Measurements from ENCODE around the gene MTNR1B. TPM values are rescaled to one million over a fixed set of nuclear protein-coding genes. Genes with fewer than 3 reads are reported as not detected.

MTNR1B gene
- total RNA-seq, 6 experiments from 2014 or later: not detected

GRCh38 chr11:93001806-93002205 is 32.4 kb downstream of the MTNR1B start:
- Histone ChIP-seq H3K27me3 (no peaks in the 10 kb centered on the region), H3K4me3 (no peak overlapping the region), H3K27ac (no peak overlapping the region), H3K9me3 (no peaks in the 10 kb centered on the region), H3K36me3 (no peaks in the 10 kb centered on the region), H3K4me1 (no peaks in the 10 kb centered on the region)
- intact Hi-C loops (cut with DNase I): no loop called here
- DNase-seq (no peak), ATAC-seq (no peak)
- TF ChIP-seq CTCF (IDR thresholded peaks at IDR 0.05) (no peak), POLR2A (IDR thresholded peaks at IDR 0.05) (no peak)

- WGBS (ENCODE audit: insufficient coverage, low coverage, low lambda C conversion rate, missing lambda C conversion rate): 68% methylated on average over 3 of the region's 3 CpGs
- intact Hi-C loops (cut with DNase I): no loop called here
- Histone ChIP-seq H3K4me3 (no peak overlapping the region), H3K27ac (no peak overlapping the region), H3K4me1 (no peaks in the 10 kb centered on the region), H3K36me3 (no peaks in the 10 kb centered on the region), H3K27me3 (no peaks in the 10 kb centered on the region), H3K9me3 (no peaks in the 10 kb centered on the region)
- DNase-seq (no peak), ATAC-seq (no peak)
- TF ChIP-seq POLR2A (IDR thresholded peaks at IDR 0.05): no peak
- no peak for TF ChIP-seq CTCF (IDR thresholded peaks at IDR 0.05)
Measured at GRCh38 chr11:93002380-93002779, 32.9 kb downstream of the MTNR1B start.

- no peaks in the 10 kb centered on the region for H3K36me3 ChIP-seq
- H3K27ac ChIP-seq: no peak overlapping the region
- no peaks in the 10 kb centered on the region for H3K27me3 ChIP-seq
- no peaks in the 10 kb centered on the region for H3K4me1 ChIP-seq
- ATAC-seq (peak; percentile 41 to 83 (median 54)), DNase-seq (peak in 1 of 3 donors; percentile 20)
- H3K9me3 ChIP-seq: no peaks in the 10 kb centered on the region
- no peak overlapping the region for H3K4me3 ChIP-seq
- WGBS (ENCODE audit: insufficient coverage, low coverage, low lambda C conversion rate, missing lambda C conversion rate): 20% methylated on average over 1 of the region's 1 CpG
- intact Hi-C loops (cut with DNase I): no loop called here
- no peak for TF ChIP-seq CTCF (IDR thresholded peaks at IDR 0.05)
- TF ChIP-seq POLR2A (IDR thresholded peaks at IDR 0.05): no peak
Measured at GRCh38 chr11:93005239-93005638, 35.8 kb downstream of the MTNR1B start.

- Histone ChIP-seq H3K4me1 (no peaks in the 10 kb centered on the region), H3K27ac (no peak overlapping the region)
- 45% methylated on average over 1 of the region's 1 CpG for WGBS (ENCODE audit: insufficient coverage, low coverage, low lambda C conversion rate, missing lambda C conversion rate)
Measured at GRCh38 chr11:93013646-93014045, 44.2 kb downstream of the MTNR1B start.

More at GRCh38 chr11:93013646-93014045, 44.2 kb downstream of the MTNR1B start:
- no peak for DNase-seq
- ATAC-seq: no peak
- intact Hi-C loops (cut with DNase I): no loop called here
- Histone ChIP-seq H3K4me3 (no peak overlapping the region), H3K27me3 (no peaks in the 10 kb centered on the region), H3K9me3 (no peaks in the 10 kb centered on the region), H3K36me3 (no peaks in the 10 kb centered on the region)
- TF ChIP-seq CTCF (IDR thresholded peaks at IDR 0.05) (no peak), POLR2A (IDR thresholded peaks at IDR 0.05) (no peak)

Data from right lobe of liver (tissue), 6 donors.